H1 (cell line): ENCODE data around the gene PIGS. TPM values are rescaled to one million over a fixed set of nuclear protein-coding genes. Genes with fewer than 3 reads are reported as not detected.

Experiments
- CTCF ChIA-PET: fragments of 300-600 bp; sonication (Branson Sonifier 250); formaldehyde crosslinking; loops from one replicate; lab custom pipeline; 2021; ENCODE audit not compliant: partially characterized antibody; lab: Charles Lee
- POLR2A ChIA-PET: fragments of 300-600 bp; sonication (Branson Sonifier 250); formaldehyde crosslinking; loops from one replicate; lab custom pipeline; 2021; ENCODE audit warnings: inconsistent platforms; ENCODE audit not compliant: partially characterized antibody; lab: Charles Lee
- DNase-seq, 2 experiments: peaks; one replicate each; pipeline versions ENCODE4 v3.0.0 to v3.0.0-alpha.2; 2010 to 2022; ENCODE audit warnings: low spot score in 2 of 2, low read depth in 1 of 2, mixed read lengths in 1 of 2
- FAIRE-seq: peaks from 2 replicates; lab custom pipeline; 2011; peaks lifted over from hg19 to GRCh38; lab: Jason Lieb, UNC
- H2AFZ ChIP-seq: 2 replicates; pipeline ENCODE4 v1.8.1; 2012; ENCODE audit warnings: low read length, inconsistent platforms
- H2AK5ac ChIP-seq: 2 replicates; pipeline ENCODE4 v1.6.1; 2013; ENCODE audit warnings: low read depth, low read length
- H2BK120ac ChIP-seq: replicated peaks from 2 replicates; pipeline ENCODE3; 2013; ENCODE audit warnings: low read depth, low read length, inconsistent platforms
- H2BK12ac ChIP-seq: 2 replicates; pipeline ENCODE4 v1.6.1; 2013; ENCODE audit warnings: low read depth, low read length
- H2BK15ac ChIP-seq: 2 replicates; pipeline ENCODE4 v1.6.1; 2013; ENCODE audit warnings: low read length
- H2BK20ac ChIP-seq: 2 replicates; pipeline ENCODE4 v1.6.1; 2013; ENCODE audit warnings: low read length
- H2BK5ac ChIP-seq: 2 replicates; pipeline ENCODE4 v1.6.1; 2013; ENCODE audit warnings: low read depth, low read length
- H3K14ac ChIP-seq: 2 replicates; pipeline ENCODE4 v1.6.1; 2013; ENCODE audit warnings: inconsistent platforms; ENCODE audit not compliant: insufficient read length
- H3K18ac ChIP-seq: 2 replicates; pipeline ENCODE4 v1.6.1; 2013; ENCODE audit warnings: low read length; ENCODE audit errors: extremely low read depth
- H3K23ac ChIP-seq: 2 replicates; pipeline ENCODE4 v1.6.1; 2013; ENCODE audit warnings: inconsistent platforms; ENCODE audit not compliant: insufficient read length
- H3K23me2 ChIP-seq: 2 replicates; pipeline ENCODE4 v1.6.1; 2013; ENCODE audit warnings: low read depth, low read length
- H3K27ac ChIP-seq: 2 replicates; pipeline ENCODE4 v1.6.1; 2011; ENCODE audit warnings: low read depth, low read length, inconsistent platforms
- H3K27me3 ChIP-seq, 4 experiments: replicated peaks in 1 of 4; 1 replicate in 1 of 4; 2 replicates in 3 of 4; pipeline versions ENCODE4 v1.6.1 to v1.8.1; 2011 to 2013; ENCODE audit warnings: low read length in 3 of 4, mild to moderate bottlenecking in 3 of 4, inconsistent platforms in 2 of 4, mixed read lengths in 2 of 4, moderate library complexity in 1 of 4; ENCODE audit not compliant: control insufficient read depth in 3 of 4, insufficient read depth in 3 of 4; ENCODE audit errors: extremely low read depth in 1 of 4
- H3K36me3 ChIP-seq, 4 experiments: 2 replicates each; pipeline versions ENCODE4 v1.6.1 to v1.8.1; 2011 to 2013; ENCODE audit warnings: mild to moderate bottlenecking in 4 of 4, low read length in 3 of 4, moderate library complexity in 2 of 4, control low read depth in 1 of 4, inconsistent platforms in 1 of 4; ENCODE audit not compliant: insufficient read depth in 4 of 4, control insufficient read depth in 2 of 4
- H3K4ac ChIP-seq: replicated peaks from 2 replicates; pipeline ENCODE3; 2013; ENCODE audit warnings: low read length, low read depth, mixed read lengths, inconsistent platforms; ENCODE audit not compliant: insufficient read length
- H3K4me1 ChIP-seq, 4 experiments: replicated peaks in 1 of 4; 1 replicate in 1 of 4; 2 replicates in 3 of 4; pipeline versions ENCODE4 v1.6.1 to v1.8.1; 2011 to 2013; ENCODE audit warnings: low read length in 3 of 4, inconsistent platforms in 2 of 4, mixed read lengths in 1 of 4; ENCODE audit not compliant: insufficient read depth in 4 of 4, control insufficient read depth in 3 of 4
- H3K4me2 ChIP-seq, 2 experiments: 2 replicates each; pipeline versions ENCODE4 v1.6.1 to v1.8.1; 2011 to 2013; ENCODE audit warnings: low read depth in 2 of 2, low read length in 2 of 2, control low read depth in 1 of 2, inconsistent platforms in 1 of 2, mild to moderate bottlenecking in 1 of 2; ENCODE audit not compliant: insufficient read depth in 1 of 2
- H3K4me3 ChIP-seq, 4 experiments: fragments of 200-600, 300-600 bp in 1 of 4; sonication (generic), shearing (Covaris generic), sonication (Bioruptor Twin) in 1 of 4; 2 replicates each; pipeline versions ENCODE4 v1.5.1 to v1.8.1; 2011 to 2016; ENCODE audit warnings: low read length in 4 of 4, low read depth in 3 of 4, control low read depth in 2 of 4, inconsistent platforms in 2 of 4, mild to moderate bottlenecking in 2 of 4, mixed read lengths in 1 of 4, moderate library complexity in 1 of 4; ENCODE audit not compliant: insufficient read depth in 2 of 4; ENCODE audit errors: extremely low read depth in 1 of 4
- H3K56ac ChIP-seq: replicated peaks from 2 replicates; pipeline ENCODE3; 2013; ENCODE audit warnings: low read depth, mild to moderate bottlenecking, mixed read lengths, low read length, inconsistent platforms; ENCODE audit not compliant: insufficient read length
- H3K79me1 ChIP-seq: 2 replicates; pipeline ENCODE4 v1.6.1; 2013; ENCODE audit warnings: low read depth, low read length, control low read depth
- H3K79me2 ChIP-seq, 2 experiments: 2 replicates each; pipeline versions ENCODE4 v1.6.1 to v1.8.1; 2012 to 2013; ENCODE audit warnings: low read length in 2 of 2, mild to moderate bottlenecking in 2 of 2, inconsistent platforms in 1 of 2; ENCODE audit not compliant: insufficient read depth in 2 of 2, control insufficient read depth in 1 of 2
- H3K9ac ChIP-seq, 4 experiments: replicated peaks in 1 of 4; 1 replicate in 1 of 4; 2 replicates in 3 of 4; pipeline versions ENCODE4 v1.6.1 to v1.8.1; 2011 to 2013; ENCODE audit warnings: low read depth in 3 of 4, low read length in 3 of 4, control low read depth in 2 of 4, mild to moderate bottlenecking in 2 of 4, moderate library complexity in 2 of 4, inconsistent platforms in 1 of 4; ENCODE audit errors: extremely low read depth in 1 of 4
- H3K9me3 ChIP-seq, 2 experiments: 2 replicates each; pipeline versions ENCODE4 v1.6.1 to v1.8.1; 2012 to 2013; ENCODE audit warnings: mild to moderate bottlenecking in 2 of 2, moderate library complexity in 2 of 2, control low read depth in 1 of 2, inconsistent platforms in 1 of 2, low read depth in 1 of 2, low read length in 1 of 2, mixed read lengths in 1 of 2; ENCODE audit not compliant: insufficient read depth in 2 of 2
- H4K20me1 ChIP-seq, 2 experiments: replicated peaks in 1 of 2; 2 replicates each; pipeline versions ENCODE3 to v1.8.1; 2011 to 2013; ENCODE audit warnings: inconsistent platforms in 2 of 2, low read length in 2 of 2, mild to moderate bottlenecking in 1 of 2; ENCODE audit not compliant: insufficient read depth in 2 of 2, control insufficient read depth in 1 of 2
- H4K5ac ChIP-seq: 2 replicates; pipeline ENCODE4 v1.6.1; 2013; ENCODE audit warnings: low read length, low read depth, mixed read lengths, inconsistent platforms; ENCODE audit not compliant: insufficient read length
- H4K8ac ChIP-seq: 2 replicates; pipeline ENCODE4 v1.8.0; 2013; ENCODE audit warnings: mild to moderate bottlenecking, moderate library complexity, low read length, inconsistent platforms; ENCODE audit not compliant: insufficient read depth; ENCODE audit errors: extremely low read depth
- H4K91ac ChIP-seq: replicated peaks from 2 replicates; pipeline ENCODE3; 2013; ENCODE audit warnings: low read length, mixed read lengths, inconsistent platforms; ENCODE audit not compliant: insufficient read length
- CBX5 ChIP-seq: fragments of 300-800, 300-1000 bp; sonication (generic); IDR thresholded peaks from 2 replicates; pipeline ENCODE4 v1.7.1; 2016; ENCODE audit warnings: antibody characterized with exemption, low read length, low read depth
- CEBPB ChIP-seq: IDR thresholded peaks from 2 replicates; pipeline ENCODE4 v1.6.1; 2012; ENCODE audit warnings: low read depth, low read length
- KDM1A ChIP-seq: fragments of 200-600, 300-600 bp; sonication (generic); IDR thresholded peaks from 2 replicates; pipeline ENCODE4 v1.7.1; 2016; ENCODE audit warnings: mild to moderate bottlenecking, low read length, borderline replicate concordance
- MAFK ChIP-seq: IDR thresholded peaks from 2 replicates; pipeline ENCODE4 v1.6.1; 2012; ENCODE audit warnings: low read depth, mild to moderate bottlenecking, improper control_type of control experiment, low read length
- NRF1 ChIP-seq: IDR thresholded peaks from 2 replicates; pipeline ENCODE4 v1.6.1; 2011; ENCODE audit warnings: mild to moderate bottlenecking, low read depth, low read length, improper control_type of control experiment
- SIN3A ChIP-seq, 2 experiments: IDR thresholded peaks in 1 of 2; conservative IDR thresholded peaks in 1 of 2; 2 replicates each; pipeline ENCODE4 v1.6.1; 2011 to 2012; ENCODE audit warnings: low read length in 2 of 2, improper control_type of control experiment in 1 of 2, low read depth in 1 of 2, mild to moderate bottlenecking in 1 of 2
- TAF7 ChIP-seq: optimal IDR thresholded peaks from 2 replicates; pipeline ENCODE3; 2011; ENCODE audit warnings: low read depth, mild to moderate bottlenecking, inconsistent platforms, low read length, moderate library complexity, borderline replicate concordance
- WGBS, 2 experiments: shearing (Covaris generic) in 1 of 2; methylation state at CpG; one replicate each; pipeline versions ENCODE4 v1.1.6 to v1.1.7; 2013 to 2015; ENCODE audit warnings: low lambda C conversion rate in 2 of 2, mixed read lengths in 2 of 2, inconsistent platforms in 1 of 2, low coverage in 1 of 2, missing lambda C conversion rate in 1 of 2; ENCODE audit not compliant: insufficient replicate concordance in 2 of 2, insufficient coverage in 1 of 2, insufficient read length in 1 of 2; ENCODE audit errors: extremely low coverage in 1 of 2, missing lambda C conversion rate in 1 of 2; 5-methylcytosine and 5-hydroxymethylcytosine counted together
- polyA plus RNA-seq, 7 experiments: library from polyadenylated mRNA; depleted of rRNA in 3 of 7; stranded (reverse) in 5 of 7; unstranded in 2 of 7; fragments of >200 nt in 5 of 7; fragments of 200-250 nt in 2 of 7; gene quantifications; 1 replicate in 5 of 7; 2 replicates in 1 of 7; 4 replicates in 1 of 7; pipeline versions ENCODE4 v1.2.1 to v1.2.3, GENCODE V29; 2011 to 2013; ENCODE audit warnings: missing spikeins in 2 of 7, mixed read lengths in 2 of 7
- total RNA-seq: library from RNA; stranded (reverse); fragmentation: NEBNext Ultra II Directional; extraction: Animal tissue kit (Norgen Biotek cat#: 25700); gene quantifications from 2 replicates; pipeline ENCODE4 v1.2.1, GENCODE V29; 2021
- TF ChIP-seq, protein P1 (sequence below): IDR thresholded peaks from 2 replicates; pipeline ENCODE4 v1.6.1; 2012; ENCODE audit warnings: low read length, inconsistent platforms
- TF ChIP-seq, protein P2 (sequence below): IDR thresholded peaks from 2 replicates; pipeline ENCODE4 v1.6.1; 2011; ENCODE audit warnings: low read depth, mild to moderate bottlenecking, low read length; ENCODE audit not compliant: insufficient read depth

Gene PIGS
- total and polyA plus RNA-seq, 2 of the 8 experiments (the other 6 are each of a cell fraction or from before 2014, with no cell fraction given), result 44.3 to 50.6 TPM

DNA sequence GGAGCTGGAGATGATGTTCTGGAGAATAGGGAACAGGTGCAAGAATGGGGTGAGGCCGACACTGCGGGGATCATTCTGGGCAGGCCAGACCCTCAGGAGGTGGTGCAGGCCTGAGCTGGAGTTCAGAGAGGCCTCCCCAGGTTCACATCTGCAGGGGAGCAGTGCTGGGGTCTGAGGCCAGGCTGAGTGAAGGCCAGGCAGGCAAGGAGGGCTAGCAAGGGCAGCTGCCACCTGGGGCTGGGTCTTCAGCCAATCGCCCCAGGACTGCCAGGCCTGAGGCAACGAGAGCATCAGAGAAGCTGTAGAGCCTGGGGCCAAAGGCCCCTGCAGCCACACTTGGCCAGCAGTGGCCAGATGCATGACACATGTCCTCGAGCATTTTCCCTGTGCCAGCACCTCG lies 50.6 kb downstream of the PIGS start:
- FAIRE-seq (no peak), DNase-seq (no peak)
- Histone ChIP-seq H3K4me3 (no peak overlapping the region), H2BK20ac (no peak overlapping the region), H3K56ac (no peak overlapping the region), H3K79me2 (no peaks in the 10 kb centered on the region), H3K23me2 (no peaks in the 10 kb centered on the region), H3K36me3 (no peaks in the 10 kb centered on the region), H3K4ac (no peak overlapping the region), H3K14ac (no peak overlapping the region), H3K79me1 (no peaks in the 10 kb centered on the region), H4K5ac (no peak overlapping the region), H2AFZ (no peak overlapping the region), H3K9me3 (no peaks in the 10 kb centered on the region), H2AK5ac (no peak overlapping the region), H3K23ac (no peak overlapping the region), H2BK15ac (no peak overlapping the region), H3K27ac (no peak overlapping the region), H3K4me2 (no peak overlapping the region), H3K4me1 (peaks cover 0 to 15% (median 4%) of the 10 kb centered on the region in 4 experiments; a peak in 3 of 7 replicates), H4K8ac (no peak overlapping the region), H4K20me1 (no peaks in the 10 kb centered on the region), H2BK5ac (no peak overlapping the region), H2BK12ac (no peak overlapping the region), H3K27me3 (no peaks in the 10 kb centered on the region), H3K9ac (no peak overlapping the region), H2BK120ac (no peak overlapping the region), H4K91ac (no peak overlapping the region), H3K18ac (no peak overlapping the region)
- TF ChIP-seq, protein P1, sequence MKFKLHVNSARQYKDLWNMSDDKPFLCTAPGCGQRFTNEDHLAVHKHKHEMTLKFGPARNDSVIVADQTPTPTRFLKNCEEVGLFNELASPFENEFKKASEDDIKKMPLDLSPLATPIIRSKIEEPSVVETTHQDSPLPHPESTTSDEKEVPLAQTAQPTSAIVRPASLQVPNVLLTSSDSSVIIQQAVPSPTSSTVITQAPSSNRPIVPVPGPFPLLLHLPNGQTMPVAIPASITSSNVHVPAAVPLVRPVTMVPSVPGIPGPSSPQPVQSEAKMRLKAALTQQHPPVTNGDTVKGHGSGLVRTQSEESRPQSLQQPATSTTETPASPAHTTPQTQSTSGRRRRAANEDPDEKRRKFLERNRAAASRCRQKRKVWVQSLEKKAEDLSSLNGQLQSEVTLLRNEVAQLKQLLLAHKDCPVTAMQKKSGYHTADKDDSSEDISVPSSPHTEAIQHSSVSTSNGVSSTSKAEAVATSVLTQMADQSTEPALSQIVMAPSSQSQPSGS, result no peak
- TF ChIP-seq SIN3A (conservative IDR thresholded peaks at IDR 0.05 in 1 of 2, IDR thresholded peaks at IDR 0.05 in 1 of 2; ENCODE audit: low read depth in 1 of 2, low read length in 2 of 2) (no peak), KDM1A (no peak), TAF7 (no peak), CEBPB (no peak), MAFK (no peak), CBX5 (no peak), NRF1 (no peak)
- TF ChIP-seq, protein P2, sequence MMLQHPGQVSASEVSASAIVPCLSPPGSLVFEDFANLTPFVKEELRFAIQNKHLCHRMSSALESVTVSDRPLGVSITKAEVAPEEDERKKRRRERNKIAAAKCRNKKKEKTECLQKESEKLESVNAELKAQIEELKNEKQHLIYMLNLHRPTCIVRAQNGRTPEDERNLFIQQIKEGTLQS, result no peak
- CTCF ChIA-PET, result interaction anchor here (0.9 to 5.0 kb wide), 10 partner anchors 9 to 28 kb away, joined by 3 to 35 read pairs (median 4); no protein-coding TSS in a partner anchor
- WGBS, 2 experiments, result 70% methylated on average over 6 of the region's 6 CpGs; no CpG with 5 or more reads in 1 of the 2 experiments
- POLR2A ChIA-PET, result interaction anchor here (0.9 to 1.3 kb wide), 2 partner anchors 9 to 79 kb away, joined by 3 read pairs; no protein-coding TSS in a partner anchor
